Kasumi-1 (cell line): Measurements from ENCODE around the gene ITPRID2.
"Not testable (repeated sequence)": the region's sequence is repeated elsewhere in the genome, so short reads cannot be mapped to it uniquely, and the experiment has no call there.

ENCODE experiments used
- DNase-seq, 2 experiments: peaks; one replicate each; lab custom pipeline; 2025; lab: John Stamatoyannopoulos, UW

ITPRID2 gene

DNA sequence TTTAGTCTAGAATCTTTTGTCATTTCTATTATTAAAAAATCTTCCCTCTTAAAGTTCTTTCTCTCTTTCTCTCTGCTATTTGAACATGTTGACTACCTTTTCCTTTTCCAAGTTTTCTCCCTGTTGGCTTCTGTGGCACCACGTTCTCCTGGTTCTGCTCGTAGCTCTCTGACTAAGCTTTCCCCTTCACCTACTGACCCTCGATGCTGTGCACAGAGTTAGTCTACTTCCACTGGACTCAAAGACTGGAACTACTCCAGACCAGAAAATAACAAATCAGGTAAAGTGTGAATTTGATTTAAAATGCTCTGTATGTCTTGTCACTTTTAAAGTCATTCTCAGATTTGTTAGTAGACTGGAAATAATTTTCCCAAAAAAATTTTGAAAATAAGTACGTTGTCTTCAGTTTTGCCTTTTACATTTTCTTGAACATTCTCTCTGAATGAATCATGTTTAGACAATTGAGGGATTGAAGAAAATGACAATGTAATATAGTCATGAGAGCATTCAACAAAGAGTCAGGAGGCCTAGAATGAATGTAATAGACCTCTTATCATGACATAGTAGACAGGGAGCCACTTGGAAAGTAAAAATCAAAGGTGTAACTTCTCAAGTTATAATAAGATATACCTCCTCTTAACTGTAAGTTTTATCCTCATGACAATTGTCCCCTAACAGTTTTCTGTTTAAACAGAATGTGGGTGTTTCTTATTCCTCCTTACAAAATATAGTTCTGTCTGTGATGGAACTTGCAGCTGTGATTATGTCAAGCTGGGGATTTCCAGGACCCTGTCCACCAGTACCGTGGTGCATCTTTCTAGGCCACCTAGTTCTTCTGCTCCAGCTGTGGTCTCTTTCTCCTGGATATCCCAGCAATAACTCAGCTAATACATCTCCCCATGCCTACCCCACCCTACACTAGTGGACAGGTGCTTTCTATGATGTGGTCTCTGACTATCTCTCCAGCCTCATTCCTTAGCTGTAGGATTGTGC lies 25.5 kb downstream of the ITPRID2 start:
- no peak for DNase-seq

DNA sequence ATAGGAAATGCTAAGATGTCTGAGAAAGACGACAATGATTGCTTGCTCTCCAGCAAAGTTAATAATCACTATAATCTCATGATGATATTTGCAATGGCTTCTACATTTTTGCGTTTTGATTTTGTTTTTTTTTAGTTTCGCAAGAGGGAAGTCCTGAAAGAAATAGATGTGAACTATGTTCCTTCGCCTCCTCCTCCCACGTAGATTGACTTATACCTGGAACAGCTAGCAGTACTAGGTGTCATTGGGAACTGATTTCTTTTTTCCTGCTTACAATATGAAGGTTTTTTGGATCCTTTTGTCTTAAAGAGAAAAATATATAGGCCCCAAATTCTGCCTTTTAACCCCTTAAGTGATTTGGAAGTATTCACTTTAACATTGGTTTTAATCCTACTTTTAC lies 26.7 kb downstream of the ITPRID2 start:
- DNase-seq = no peak

DNA sequence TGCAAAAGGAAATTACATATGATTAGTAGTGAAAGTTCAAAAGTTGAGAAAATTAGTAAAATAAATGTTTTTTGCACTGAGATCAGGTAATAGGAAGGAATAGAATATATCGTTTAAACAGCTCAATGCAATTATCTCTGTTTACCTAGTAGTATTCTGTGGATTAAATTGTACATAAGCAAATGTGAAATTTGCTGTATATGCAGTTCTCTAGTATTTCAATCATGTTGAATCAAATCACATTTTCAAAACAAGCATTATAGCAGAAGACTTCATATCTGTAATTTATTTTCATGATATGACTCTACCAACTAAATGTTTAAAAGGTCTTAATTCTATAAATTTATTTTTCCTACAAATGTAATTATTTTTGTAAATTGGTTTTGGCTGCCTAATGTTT lies 31.6 kb downstream of the ITPRID2 start:
- no peak for DNase-seq

DNA sequence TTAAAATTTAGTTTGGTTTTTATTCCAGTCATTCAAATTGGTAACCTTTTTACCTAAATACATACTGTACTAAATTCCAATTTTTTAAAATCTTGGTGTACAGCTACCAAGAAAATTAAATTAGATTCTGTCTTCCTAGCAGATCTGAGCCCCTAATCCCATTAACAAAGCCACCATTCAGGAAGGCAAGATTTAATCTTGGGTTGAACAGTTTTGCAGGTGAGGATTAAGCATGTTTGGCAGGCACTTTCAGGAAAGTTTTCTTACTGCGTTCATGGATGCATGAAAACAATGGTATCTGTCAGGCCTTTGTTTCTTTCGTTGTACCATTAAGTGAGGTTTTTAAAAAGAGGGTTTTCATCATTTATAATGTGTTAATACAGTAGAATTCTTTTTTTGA lies 32.8 kb downstream of the ITPRID2 start:
- no peak for DNase-seq

DNA sequence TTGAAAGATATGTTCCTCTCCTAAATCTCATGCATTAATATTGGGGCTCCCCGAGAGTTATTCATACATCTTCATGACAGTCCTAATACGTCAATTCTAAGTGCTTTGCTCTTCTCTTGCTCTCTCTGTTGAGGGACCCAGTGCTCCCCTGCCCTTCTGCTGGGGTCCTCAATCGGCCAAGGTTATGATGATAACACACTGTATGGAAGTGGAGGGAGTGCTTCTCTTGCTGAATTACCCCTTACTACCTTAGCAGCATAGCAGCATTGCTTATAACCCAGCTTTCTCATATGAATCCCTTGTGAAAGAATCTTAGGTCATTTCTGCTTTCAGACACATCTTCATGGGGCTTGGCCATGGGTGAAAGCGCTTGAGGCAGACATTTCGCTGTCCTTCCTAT lies 43.2 kb downstream of the ITPRID2 start:
- no peak for DNase-seq

DNA sequence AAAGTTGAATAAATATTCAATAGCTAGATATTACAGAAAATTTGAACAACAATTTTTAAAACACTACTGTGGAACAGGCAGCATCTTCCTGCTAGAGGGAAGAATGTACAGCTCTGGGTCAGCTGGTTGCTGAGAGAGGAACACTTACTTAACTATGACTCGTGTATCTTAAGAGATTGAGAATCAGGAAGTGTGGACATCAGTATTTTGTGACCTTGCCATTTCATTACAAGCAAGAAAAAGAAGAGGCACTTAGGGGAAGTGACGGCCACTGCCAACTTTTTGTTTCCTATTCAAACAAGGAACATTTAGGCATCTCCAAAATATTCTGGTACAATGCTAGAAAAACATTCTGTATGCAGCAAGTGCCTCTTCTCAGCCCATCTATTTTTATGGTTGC lies 45.9 kb downstream of the ITPRID2 start:
- peak; percentile 74 to 75 for DNase-seq

DNA sequence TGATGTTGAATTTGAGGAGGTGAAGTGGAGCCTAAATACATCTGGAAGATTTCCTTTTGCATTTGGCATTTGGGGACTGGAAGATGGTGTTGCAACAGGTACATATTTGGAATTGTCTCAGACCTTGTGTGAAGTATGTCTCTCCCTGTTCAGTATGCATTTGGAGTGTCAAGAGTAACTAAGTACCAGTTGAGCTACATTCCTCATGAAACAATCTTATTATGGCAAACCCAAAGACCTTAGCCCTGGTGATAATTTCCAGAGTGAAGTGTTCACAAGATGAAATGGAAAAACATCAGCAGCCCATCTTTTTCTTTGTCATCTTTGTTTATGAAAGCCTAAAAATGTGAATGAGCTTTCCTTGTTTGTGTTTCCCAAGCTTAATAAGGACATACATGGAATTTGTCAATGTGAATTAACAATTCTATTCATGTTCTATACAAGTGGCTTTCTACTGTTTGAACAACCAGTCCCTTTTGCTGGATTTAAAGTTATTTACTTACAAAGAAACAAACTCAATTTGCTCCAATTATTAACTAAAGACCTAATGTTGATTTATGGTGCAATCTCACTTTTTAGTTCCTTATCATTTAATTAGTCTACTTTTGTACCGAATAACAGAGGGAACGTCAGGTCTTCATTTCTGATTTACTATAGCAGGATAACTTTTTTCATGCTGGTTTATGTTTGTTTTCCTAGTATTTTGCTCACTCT lies 52.0 kb downstream of the ITPRID2 start:
- no peak for DNase-seq

DNA sequence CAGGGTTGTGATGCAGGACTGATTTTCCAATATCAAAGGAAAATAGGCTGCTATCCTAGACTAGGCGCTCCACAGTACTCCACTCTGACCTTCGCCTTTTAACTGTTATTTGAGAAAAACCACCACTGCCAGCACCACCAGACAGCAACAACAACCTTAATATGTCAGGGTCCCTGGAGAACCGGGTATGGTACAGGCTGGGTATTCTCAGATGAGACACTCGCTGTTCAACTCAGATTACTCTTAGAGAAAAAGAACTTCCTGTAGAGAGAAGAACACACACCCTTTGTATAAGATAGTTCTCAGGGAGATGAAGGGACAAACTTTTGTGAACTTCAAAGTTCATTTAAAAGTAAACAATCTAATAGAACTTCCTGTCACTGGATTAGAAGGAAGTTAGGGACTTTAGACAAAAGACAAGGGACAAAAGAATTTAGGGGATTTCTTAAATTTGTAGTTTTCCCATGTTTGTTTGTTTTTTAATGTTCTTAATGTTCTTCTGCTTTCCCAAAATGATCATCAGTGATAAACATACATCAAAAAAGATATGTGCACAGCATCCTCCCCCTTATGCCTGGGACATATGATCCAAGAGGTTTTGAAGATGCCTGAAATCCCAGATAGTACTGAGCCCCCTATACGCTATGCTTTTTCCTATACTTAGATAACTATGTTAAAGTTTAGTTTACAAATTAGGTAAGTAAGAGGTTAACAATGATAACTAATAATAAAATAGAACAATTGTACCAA lies 52.8 kb downstream of the ITPRID2 start:
- DNase-seq = no peak

DNA sequence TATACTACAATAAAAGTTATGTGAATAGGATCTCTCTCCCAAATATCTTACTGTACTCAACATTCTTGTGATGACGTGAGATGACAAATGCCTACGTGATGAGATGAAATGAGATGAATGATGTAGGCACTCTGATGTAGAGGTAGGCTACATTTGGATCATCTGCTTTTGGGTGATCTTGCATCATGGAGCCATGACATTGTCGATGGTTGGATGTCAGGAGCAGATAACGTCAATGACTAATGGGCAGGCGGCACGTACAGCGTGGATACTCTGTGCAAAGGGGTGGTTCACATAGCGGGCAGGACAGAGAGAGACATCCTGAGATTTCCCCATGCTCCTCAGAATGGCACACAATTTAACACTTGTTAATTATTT lies 53.4 kb downstream of the ITPRID2 start:
- DNase-seq = no peak

DNA sequence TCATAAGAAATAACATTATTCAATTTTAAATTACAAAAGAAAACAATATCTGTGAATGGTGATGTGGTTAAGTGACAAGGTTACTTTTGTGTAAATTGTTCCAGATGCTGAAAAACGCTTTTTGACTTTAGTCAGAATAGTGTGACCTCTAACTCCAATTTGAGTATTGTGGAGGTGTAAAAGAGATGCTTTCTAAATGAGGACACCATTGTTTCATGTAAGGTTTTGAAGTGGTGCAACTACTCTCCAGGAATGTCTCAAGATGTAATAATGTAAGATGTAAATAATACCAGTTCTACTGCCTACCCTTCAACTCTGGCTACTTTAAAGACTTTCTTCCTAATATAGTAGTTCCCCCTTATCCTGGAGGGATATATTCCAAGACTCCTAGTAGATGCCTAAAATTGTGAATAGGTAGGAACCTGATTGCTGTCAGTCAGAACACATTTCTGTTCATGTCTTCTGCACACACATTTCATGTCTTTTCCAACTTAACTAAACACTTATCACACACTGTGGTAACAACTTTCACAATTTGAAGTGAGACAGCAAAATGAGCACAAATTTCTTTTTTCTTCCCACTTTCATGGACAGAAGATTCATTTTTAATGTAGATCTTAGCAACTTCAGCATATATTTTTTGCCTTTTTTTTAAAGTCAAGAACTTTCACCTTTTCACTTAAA lies 55.1 kb downstream of the ITPRID2 start:
- no peak for DNase-seq

DNA sequence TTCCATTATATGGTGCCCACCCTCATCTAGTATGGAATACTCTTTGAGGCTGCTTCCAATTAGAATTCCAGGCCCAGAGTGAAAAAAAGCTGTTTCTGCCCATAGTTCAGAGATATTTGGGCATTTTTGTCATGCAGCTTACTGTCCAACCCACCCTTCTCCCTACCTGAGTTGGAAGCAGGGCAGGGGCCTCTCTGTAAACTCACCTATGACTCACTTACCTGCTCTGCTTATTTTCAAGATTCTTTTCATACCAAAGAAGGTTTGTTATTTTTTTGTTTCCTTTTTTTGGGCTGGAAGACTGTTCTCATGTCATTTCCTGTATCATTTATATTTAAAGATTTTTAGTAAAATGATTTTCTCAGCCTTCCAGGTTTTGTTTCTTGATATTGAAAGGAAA lies 55.7 kb downstream of the ITPRID2 start:
- DNase-seq = no peak

DNA sequence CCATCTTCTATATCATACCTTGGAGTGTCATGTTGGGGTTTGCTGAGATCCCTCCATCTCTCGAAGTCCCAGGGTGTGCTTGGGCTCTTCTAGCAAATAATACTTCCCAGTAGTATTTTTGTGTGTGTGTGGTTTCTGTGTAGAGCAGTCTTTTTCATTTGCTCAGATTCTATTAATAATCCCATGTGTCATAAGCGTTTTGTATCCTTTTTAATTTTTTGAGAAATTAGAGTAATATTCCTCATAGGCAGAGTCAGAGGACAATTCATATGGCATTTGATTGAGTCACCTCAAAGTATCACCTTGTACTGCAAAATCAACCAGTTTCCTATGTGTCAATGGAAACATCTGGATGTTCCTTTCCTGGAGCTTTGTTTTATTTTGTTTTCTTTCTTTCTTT lies 56.7 kb downstream of the ITPRID2 start:
- DNase-seq = no peak

DNA sequence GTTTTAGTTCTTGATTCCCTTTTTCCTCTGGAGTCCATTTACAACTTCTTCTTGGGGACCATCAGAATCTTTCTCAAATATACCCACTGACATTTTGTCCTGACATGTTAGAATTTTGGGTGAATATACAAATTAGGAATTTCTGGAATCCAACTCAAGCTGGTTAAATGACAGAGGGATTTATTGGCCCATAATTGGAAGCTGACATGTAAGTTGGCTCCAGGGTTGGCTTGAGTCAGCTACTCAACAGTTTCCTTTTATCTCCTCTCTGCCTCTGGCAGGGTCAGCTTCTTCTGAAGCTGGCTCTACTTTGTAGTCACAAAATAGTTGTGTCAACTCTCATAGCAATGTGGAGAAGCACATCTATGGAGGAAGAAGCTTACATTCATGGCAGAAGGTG lies 57.5 kb downstream of the ITPRID2 start:
- no peak for DNase-seq

DNA sequence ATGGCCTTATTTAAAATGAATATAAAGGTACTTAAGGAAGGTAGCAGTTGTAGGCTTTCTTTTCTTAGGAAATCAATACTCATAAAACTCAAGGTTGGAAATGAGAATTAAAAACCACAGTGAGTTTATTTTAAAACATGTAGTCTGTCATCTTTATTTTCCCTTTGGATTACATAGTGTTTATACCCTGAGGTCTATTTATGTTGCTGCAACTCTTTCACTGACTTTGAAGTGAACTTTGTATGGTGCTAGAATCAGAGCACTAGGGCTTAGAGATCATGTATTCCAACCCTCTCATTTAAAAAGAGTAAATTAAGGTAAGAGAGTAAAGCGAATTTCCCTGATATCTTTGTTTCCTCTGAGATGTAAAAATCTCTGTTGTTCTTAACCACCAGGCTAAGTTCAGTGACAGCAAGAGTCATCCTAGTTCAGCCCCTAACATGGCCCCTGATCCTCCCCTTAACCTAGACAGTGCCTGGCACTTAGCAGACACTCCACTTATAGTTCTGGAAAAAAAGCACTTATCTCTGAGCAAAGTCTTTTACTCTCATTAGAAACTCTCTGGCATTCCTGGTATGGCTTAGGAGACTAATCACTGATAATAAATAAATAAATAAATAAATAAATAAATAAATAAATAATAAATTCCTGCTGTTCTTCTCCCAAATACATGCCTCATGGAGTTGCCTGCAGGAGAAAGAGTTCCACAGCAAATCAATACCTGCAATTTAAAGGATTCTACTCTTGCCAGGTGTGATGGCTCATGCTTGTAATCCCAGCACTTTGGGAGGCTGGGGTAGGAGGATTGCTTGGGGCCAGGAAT lies 61.1 kb downstream of the ITPRID2 start:
- DNase-seq = no peak

DNA sequence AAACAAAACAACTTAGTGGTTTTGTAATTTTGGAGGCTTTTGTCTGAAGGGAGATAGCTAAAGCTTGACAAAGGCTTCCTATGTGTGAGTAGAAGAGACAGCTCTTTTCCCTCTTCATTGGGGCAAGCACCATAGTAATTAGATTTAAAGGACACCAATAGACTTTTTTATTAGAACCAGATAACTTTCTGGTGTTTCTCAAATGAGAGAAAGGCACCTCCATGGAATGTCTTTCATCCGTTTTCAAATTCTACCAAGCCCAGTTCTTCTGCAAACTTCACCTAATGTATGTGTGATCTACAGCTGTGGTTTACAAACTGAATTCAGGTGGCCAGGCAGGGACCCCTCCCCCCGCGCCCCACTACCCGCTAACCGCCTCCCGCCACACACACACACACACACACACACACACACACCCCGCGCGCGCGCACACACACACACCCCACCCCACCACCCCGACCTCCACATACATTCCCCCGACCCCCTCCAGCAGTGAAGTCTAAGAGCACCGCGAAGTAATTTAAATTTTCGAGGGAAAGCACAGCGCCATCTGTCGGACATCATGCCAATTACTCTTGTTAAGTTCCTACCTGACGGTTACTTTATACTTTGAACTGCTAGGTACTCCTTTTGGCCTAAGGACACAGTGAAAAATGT lies 62.5 kb downstream of the ITPRID2 start:
- DNase-seq = peak; percentile 83 to 89

DNA sequence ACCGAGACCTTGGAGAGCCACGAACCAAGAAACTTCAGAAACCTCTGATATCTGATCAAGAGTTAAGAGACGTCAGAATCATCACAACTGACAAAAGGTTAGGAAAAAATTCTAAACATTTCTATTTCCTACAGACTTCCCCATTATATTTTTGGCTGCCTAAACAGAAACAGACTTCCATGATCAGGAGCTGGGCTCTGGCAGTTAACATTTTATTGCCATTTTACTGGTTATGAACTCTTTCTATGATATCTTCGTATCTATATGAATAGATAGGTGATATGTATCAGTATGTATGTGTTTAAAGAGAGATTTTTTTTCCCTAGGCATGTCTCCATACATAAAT lies 63.0 kb downstream of the ITPRID2 start:
- DNase-seq = peak in 1 of 2 experiments; percentile 76

DNA sequence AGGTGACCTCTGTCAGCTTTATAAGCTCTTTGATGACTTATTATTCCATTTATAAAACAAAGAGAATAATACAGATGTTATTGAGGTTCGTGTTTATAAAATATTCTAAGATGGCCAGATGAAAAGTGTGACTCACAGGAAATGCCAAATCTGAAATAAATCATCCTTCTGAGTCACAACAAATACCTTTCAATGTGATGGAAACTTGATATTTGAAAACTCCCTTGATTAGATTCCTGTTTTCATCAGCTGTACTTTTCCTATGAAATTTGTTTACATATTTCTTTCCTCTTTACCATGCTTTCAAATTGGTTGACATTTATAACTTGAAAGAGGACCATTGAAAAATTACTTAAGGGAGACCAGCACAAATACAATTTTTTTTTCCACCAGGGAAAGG lies 63.5 kb downstream of the ITPRID2 start:
- no peak for DNase-seq

DNA sequence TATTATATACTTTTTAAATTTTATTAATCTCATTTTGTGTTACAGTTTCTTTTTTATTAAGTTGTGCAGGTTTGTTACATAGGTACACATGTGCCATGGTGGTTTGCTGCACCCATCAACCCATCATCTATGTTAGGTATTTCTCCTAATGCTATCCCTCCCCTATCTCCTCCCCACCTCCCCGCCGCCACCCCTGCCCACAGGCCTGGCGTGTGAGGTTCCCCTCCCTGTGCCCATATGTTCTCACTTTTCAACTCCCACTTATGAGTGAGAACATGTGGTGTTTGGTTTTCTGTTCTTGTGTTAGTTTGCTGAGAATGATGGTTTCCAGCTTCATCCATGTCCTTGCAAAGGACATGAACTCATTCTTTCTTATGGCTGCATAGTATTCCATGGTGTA lies 64.3 kb downstream of the ITPRID2 start:
- not testable (repeated sequence) for DNase-seq

DNA sequence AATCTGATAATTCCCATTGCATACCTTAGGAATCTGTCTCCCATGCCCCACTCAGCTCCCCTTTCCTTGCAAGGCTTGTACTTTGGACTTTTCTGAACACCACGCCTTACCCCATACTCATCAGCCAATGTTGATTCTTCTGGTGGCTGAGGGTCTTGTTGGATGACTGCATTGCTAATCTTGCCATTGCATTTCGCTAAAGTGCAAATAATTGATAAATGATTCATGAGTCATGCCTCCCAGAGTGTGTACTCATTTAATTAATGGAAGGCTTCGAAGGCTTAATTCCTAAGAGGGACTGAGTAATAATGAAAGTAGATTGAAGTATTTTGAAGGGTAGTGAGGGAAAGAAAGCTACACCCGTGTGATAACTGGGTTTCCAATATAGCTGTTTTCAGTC lies 66.1 kb downstream of the ITPRID2 start:
- no peak for DNase-seq

DNA sequence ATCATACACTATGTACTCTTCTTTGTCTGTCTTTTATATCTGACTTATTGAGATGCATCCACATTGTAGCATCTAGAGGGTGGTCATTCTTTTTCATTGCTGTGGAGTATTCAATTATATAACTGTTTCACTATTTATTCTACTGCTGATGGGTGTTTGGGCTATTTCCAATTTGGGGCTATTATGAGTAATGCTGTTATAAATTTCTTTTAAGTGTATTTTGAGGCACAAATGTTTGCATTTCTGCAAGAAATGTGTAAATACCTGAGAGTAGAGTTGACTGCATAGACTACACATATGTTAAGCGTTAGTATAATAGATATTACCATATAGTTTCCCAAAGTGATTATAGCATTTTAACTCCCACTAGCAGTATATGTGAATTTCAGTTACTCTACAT lies 67.2 kb downstream of the ITPRID2 start:
- DNase-seq = no peak

DNA sequence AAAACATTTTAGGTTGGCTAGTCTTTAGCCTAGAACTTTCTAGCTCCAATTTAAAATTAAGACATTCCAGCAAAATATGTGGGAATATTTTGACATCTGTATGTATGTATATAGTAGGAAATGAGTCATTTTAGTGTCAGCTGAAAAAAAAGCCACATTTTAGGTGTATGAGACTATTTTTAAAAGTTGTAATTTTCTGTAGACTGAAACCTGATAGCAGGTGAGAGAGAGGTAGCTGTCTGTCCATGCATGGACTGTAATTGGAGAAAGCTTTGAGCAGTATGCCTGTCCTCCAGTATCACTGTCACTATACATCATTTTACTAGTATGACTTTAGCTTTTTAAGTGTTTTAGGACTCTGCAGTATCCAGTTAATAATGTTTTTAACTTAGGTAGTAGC lies 68.0 kb downstream of the ITPRID2 start:
- no peak for DNase-seq
